K562 (cell line): ENCODE measurements around the gene C2CD4C. TPM values are rescaled to one million over a fixed set of nuclear protein-coding genes. Genes with fewer than 3 reads are reported as not detected.

Experiments used
- ATAC-seq: fragments of 200-7000 bp; cut with Tn5 transposase; 3 replicates; pipeline ENCODE4 v1.9.1; 2020; ENCODE audit warnings: moderate library complexity
- BruUV-seq: library from RNA; stranded (reverse); fragments of 400-500 nt; replicated peaks from 2 replicates; lab custom pipeline; 2021; lab: Mats Ljungman, UMichigan
- CTCF ChIA-PET: fragments of 300-600 bp; formaldehyde crosslinking; extraction: SDS; loops from one replicate; lab custom pipeline; 2021; ENCODE audit warnings: low intra/inter-chr PET ratio; lab: Yijun Ruan, JAX
- POLR2A ChIA-PET: fragments of 300-600, 350-650 bp; sonication (Branson Sonifier 250); formaldehyde crosslinking; extraction: SDS; loops from one replicate; lab custom pipeline; 2021; ENCODE audit warnings: antibody characterized with exemption, inconsistent platforms; lab: Yijun Ruan, JAX
- DNase-seq, 4 experiments: peaks; one replicate each; pipeline versions ENCODE4 v3.0.0 to v3.0.0-alpha.2; 2011 to 2018; ENCODE audit warnings: low spot score in 3 of 4, mixed read lengths in 3 of 4; ENCODE audit errors: extremely low read depth in 1 of 4
- FAIRE-seq: peaks from 2 replicates; lab custom pipeline; 2011; peaks lifted over from hg19 to GRCh38; lab: Jason Lieb, UNC
- H2AFZ ChIP-seq: 2 replicates; pipeline ENCODE4 v1.6.0; 2011; ENCODE audit warnings: low read depth, low read length, control low read depth, inconsistent platforms
- H3K27ac ChIP-seq: fragments of 200-600 bp; 3 replicates; pipeline ENCODE4 v1.8.0; 2011; ENCODE audit warnings: low read depth, mild to moderate bottlenecking, control low read depth, inconsistent platforms, low read length, moderate library complexity, mixed read lengths; ENCODE audit errors: extremely low read depth
- H3K27me3 ChIP-seq, 2 experiments: fragments of 300-600 bp in 1 of 2; 2 replicates in 1 of 2; 3 replicates in 1 of 2; pipeline versions ENCODE4 v1.6.0 to v1.8.0; 2011; ENCODE audit warnings: inconsistent platforms in 2 of 2, low read length in 2 of 2, mild to moderate bottlenecking in 1 of 2, mixed read lengths in 1 of 2, moderate library complexity in 1 of 2; ENCODE audit not compliant: control insufficient read depth in 2 of 2, insufficient read depth in 2 of 2
- H3K36me3 ChIP-seq: fragments of 300-600 bp; 3 replicates; pipeline ENCODE4 v1.8.0; 2011; ENCODE audit warnings: mild to moderate bottlenecking, low read length, inconsistent platforms; ENCODE audit not compliant: control insufficient read depth, insufficient read depth
- H3K4me1 ChIP-seq, 2 experiments: fragments of 200-600 bp in 1 of 2; replicated peaks in 1 of 2; 2 replicates in 1 of 2; 3 replicates in 1 of 2; pipeline versions ENCODE4 v1.5.1 to v1.8.0; 2011; ENCODE audit warnings: inconsistent platforms in 2 of 2, low read length in 2 of 2, mild to moderate bottlenecking in 1 of 2, mixed read lengths in 1 of 2, moderate library complexity in 1 of 2; ENCODE audit not compliant: control insufficient read depth in 2 of 2, insufficient read depth in 2 of 2
- H3K4me2 ChIP-seq: 2 replicates; pipeline ENCODE4 v1.6.1; 2011; ENCODE audit warnings: low read length, control low read depth, inconsistent platforms, mixed read lengths; ENCODE audit not compliant: insufficient read depth
- H3K4me3 ChIP-seq: fragments of 200-600 bp; sonication (generic), shearing (Covaris generic); 2 replicates; pipeline ENCODE4 v1.5.1; 2016; ENCODE audit warnings: control low read depth, inconsistent platforms
- H3K79me2 ChIP-seq: fragments of 200-600 bp; 3 replicates; pipeline ENCODE4 v1.8.0; 2011; ENCODE audit warnings: low read length, inconsistent platforms; ENCODE audit not compliant: control insufficient read depth, insufficient read depth
- H3K9ac ChIP-seq, 2 experiments: 2 replicates each; pipeline versions ENCODE4 v1.6.0 to v1.6.1; 2011; ENCODE audit warnings: low read depth in 2 of 2, low read length in 2 of 2, control low read depth in 1 of 2, inconsistent platforms in 1 of 2, mild to moderate bottlenecking in 1 of 2, mixed read lengths in 1 of 2; ENCODE audit not compliant: insufficient read depth in 1 of 2
- H3K9me1 ChIP-seq: one replicate; pipeline ENCODE4 v1.6.0; 2011; ENCODE audit warnings: inconsistent platforms, mild to moderate bottlenecking, low read length, moderate library complexity; ENCODE audit not compliant: control insufficient read depth, insufficient read depth
- H3K9me3 ChIP-seq: replicated peaks from 2 replicates; pipeline ENCODE4 v1.5.1; 2011; ENCODE audit warnings: low read depth, low read length, inconsistent platforms; ENCODE audit not compliant: control insufficient read depth, insufficient read depth
- H4K20me1 ChIP-seq: replicated peaks from 2 replicates; pipeline ENCODE4 v1.6.1; 2011; ENCODE audit warnings: low read length, inconsistent platforms, mixed read lengths; ENCODE audit not compliant: control insufficient read depth, insufficient read depth
- BCOR ChIP-seq: fragments of 450-650 bp; IDR thresholded peaks from 2 replicates; pipeline ENCODE4 v1.6.1; 2016
- CC2D1A ChIP-seq: fragments of 450-650 bp; IDR thresholded peaks from 2 replicates; pipeline ENCODE4 v1.6.1; 2017; ENCODE audit warnings: mild to moderate bottlenecking
- CHD7 ChIP-seq: fragments of 200-600 bp; sonication (generic); IDR thresholded peaks from one replicate; pipeline ENCODE4 v1.6.1; 2012; ENCODE audit warnings: mild to moderate bottlenecking, low read depth, low read length, inconsistent platforms
- ELF4 ChIP-seq: fragments of 450-650 bp; formaldehyde crosslinking; IDR thresholded peaks from 2 replicates; pipeline ENCODE4 v1.4.0; 2022; ENCODE audit warnings: missing genetic modification characterization
- HIVEP1 ChIP-seq: fragments of 250-450 bp; sonication (Bioruptor Pico); IDR thresholded peaks from 2 replicates; pipeline ENCODE4 v1.4.0; 2020; ENCODE audit warnings: mild to moderate bottlenecking
- RNF2 ChIP-seq: sonication (generic); IDR thresholded peaks from 2 replicates; pipeline ENCODE4 v1.6.1; 2016
- ZNF146 ChIP-seq: IDR thresholded peaks from one replicate; pipeline ENCODE4 v1.6.1; 2018; ENCODE audit warnings: missing compliant biosample characterization; ENCODE audit not compliant: unreplicated experiment
- WGBS: fragments of 100-300 bp; shearing (Covaris generic); methylation state at CpG from one replicate; pipeline ENCODE4 v1.1.6; 2016; ENCODE audit warnings: low coverage, mixed read lengths; ENCODE audit not compliant: insufficient coverage; ENCODE audit errors: missing lambda C conversion rate; 5-methylcytosine and 5-hydroxymethylcytosine counted together
- in situ Hi-C: fragments of 300-500 bp; cut with MboI; formaldehyde crosslinking; loops from 4 replicates; pipeline ENCODE4 v1.15.0; 2018; ENCODE audit warnings: inconsistent platforms, mixed read lengths
- intact Hi-C: fragments of 100-400 bp; cut with micrococcal nuclease; formaldehyde crosslinking; loops from 2 replicates; pipeline ENCODE4 v1.14.2; 2022
- polyA plus RNA-seq, 8 experiments: library from polyadenylated mRNA; depleted of rRNA in 4 of 8; stranded (reverse) in 5 of 8; unstranded in 3 of 8; fragments of >200 nt; fragmentation: Nextera tagmentation in 2 of 8; fragmentation: Illumina TruSeq in 1 of 8; extraction: Ambion mirVana in 2 of 8; extraction: Trizol in 1 of 8; gene quantifications; 2 replicates each; pipeline versions ENCODE4 v1.2.1 to v1.2.3, GENCODE V29; 2011 to 2014; ENCODE audit warnings: inconsistent platforms in 1 of 8, missing spikeins in 1 of 8
- total RNA-seq, 7 experiments: library from RNA; depleted of rRNA in 6 of 7; stranded (reverse); fragments of >200 nt in 6 of 7; fragmentation: Illumina TruSeq in 2 of 7; extraction: Trizol in 2 of 7; gene quantifications; 2 replicates each; pipeline versions ENCODE4 v1.2.1 to v1.2.3, GENCODE V29; 2011 to 2021; ENCODE audit warnings: low replicate concordance in 1 of 7

C2CD4C gene
- total and polyA plus RNA-seq, 9 of the 15 experiments (the other 6 are each of a cell fraction or from before 2014, with no cell fraction given) = 0.01 to 0.07 TPM; not detected in 7

- H3K4me2 ChIP-seq = no peak overlapping the region
- FAIRE-seq (no peak), DNase-seq (no peak), ATAC-seq (no peak)
- no peaks in the 10 kb centered on the region for H3K79me2 ChIP-seq
- H4K20me1 ChIP-seq = no peaks in the 10 kb centered on the region; the same call in 1 of the 2 replicates
- H3K9me1 ChIP-seq = no peaks in the 10 kb centered on the region
- H3K9me3 ChIP-seq = no peaks in the 10 kb centered on the region
- in situ Hi-C loops = no loop called here
- no peak overlapping the region for H3K27ac ChIP-seq
- no TSS peak for BruUV-seq
- H3K4me1 ChIP-seq = peaks cover 2 to 41% of the 10 kb centered on the region in 2 experiments; a peak in 3 of 5 replicates
- POLR2A ChIA-PET = no interaction called here
- CTCF ChIA-PET = interaction anchor here (0.6 kb wide), 1 partner anchor 37 kb away, joined by 3 read pairs; no protein-coding TSS in a partner anchor
- H3K9ac ChIP-seq = no peak overlapping the region
- intact Hi-C loops = no loop called here
- H2AFZ ChIP-seq = no peak overlapping the region
- no peaks in the 10 kb centered on the region for H3K36me3 ChIP-seq
- no peak overlapping the region for H3K4me3 ChIP-seq
- 27% methylated on average over 6 of the region's 8 CpGs for WGBS
- peaks cover 41 to 65% of the 10 kb centered on the region in 2 experiments for H3K27me3 ChIP-seq
- TF ChIP-seq HIVEP1 (CRISPR knock-in tag) = no peak
- no peak for TF ChIP-seq CHD7
- TF ChIP-seq ZNF146 (CRISPR knock-in tag) = no peak
- no peak for TF ChIP-seq BCOR
- no peak for TF ChIP-seq CC2D1A
- no peak for TF ChIP-seq RNF2
- TF ChIP-seq ELF4 (CRISPR knock-in tag) = no peak
Observed at GRCh38 chr19:376111-376470, 32.9 kb downstream of the C2CD4C start.
